HG03520 (cell line): ENCODE measurements around the gene HDAC4.
"Not testable (repeated sequence)": the region's sequence is repeated elsewhere in the genome, so short reads cannot be mapped to it uniquely, and the experiment has no call there.

ENCODE experiments used
- ATAC-seq: cut with Tn5 transposase; IDR thresholded peaks from one replicate; pipeline ENCODE4 v1.9.1; 2021; ENCODE audit warnings: mild to moderate bottlenecking, moderate library complexity; ENCODE audit not compliant: unreplicated experiment

The HDAC4 gene

GRCh38 chr2:239181074-239181902, 219.5 kb downstream of the HDAC4 start:
- no peak for ATAC-seq

- no peak for ATAC-seq
These were observed 220.2 kb downstream of the HDAC4 start for GRCh38 chr2:239180526-239181073.

DNA sequence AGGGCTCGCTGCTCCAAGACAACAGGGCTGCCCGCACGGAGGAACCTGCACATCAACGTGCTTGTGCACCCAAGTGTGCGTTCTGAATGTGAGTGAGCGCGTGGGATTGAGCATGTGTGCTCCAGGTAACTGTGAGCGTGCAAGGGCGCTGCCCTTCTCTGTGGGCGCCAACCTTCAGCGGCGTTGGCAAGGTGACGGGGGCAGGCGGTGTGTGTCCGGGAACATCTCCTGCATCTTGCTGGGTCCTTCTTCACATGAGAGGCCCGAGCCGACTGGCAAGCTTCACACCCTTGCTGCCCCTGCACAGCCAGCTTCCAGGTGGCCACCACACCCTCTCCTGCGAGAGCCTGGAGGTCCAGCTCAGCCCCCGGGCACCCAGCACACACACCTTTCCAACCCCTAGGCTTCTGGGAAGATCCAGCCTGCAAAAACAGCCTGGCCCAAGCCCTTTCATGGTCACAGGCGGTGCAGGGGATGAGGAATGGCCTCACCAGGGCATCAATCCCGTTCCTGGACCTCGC, 220.9 kb downstream of the HDAC4 start:
- ATAC-seq = no peak

DNA sequence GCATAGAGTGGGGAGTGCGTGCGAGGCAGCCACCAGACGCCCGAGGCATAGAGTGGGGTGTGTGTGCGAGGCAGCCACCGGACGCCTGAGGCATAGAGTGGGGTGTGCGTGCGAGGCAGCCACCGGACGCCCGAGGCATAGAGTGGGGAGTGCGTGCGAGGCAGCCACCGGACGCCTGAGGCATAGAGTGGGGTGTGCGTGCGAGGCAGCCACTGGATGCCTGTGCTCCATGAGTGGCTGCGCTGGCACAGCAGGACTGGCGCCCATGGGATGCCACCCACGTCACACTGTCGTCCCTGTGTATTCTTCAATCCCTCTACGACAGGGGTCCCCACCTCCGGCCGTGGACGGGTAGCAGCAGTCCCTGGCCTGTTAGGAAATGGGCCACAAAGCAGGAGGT, 221.9 kb downstream of the HDAC4 start:
- ATAC-seq = no peak

DNA sequence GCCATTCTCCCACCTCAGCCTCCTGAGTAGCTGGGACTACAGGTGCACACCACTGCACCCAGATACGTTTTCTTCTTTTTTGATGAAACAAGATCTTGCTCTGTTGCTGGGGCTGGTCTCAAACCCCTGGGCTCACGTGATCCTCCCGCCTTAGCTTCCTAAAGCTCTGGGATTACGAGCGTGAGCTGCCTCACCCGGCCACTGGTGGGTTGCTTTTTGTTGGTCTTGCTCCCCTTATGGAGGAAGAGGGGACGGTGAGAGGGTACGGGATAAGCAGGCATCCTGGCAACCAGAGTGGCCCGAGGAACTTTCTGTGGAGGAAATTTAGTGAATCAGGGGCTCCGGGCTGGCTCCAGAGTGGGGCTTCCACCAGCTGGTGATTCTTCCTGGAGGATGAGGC, 222.3 kb downstream of the HDAC4 start:
- no peak for ATAC-seq

- no peak for ATAC-seq
These were observed 222.9 kb downstream of the HDAC4 start for GRCh38 chr2:239177908-239178307.

- no peak for ATAC-seq
These were observed 223.5 kb downstream of the HDAC4 start for GRCh38 chr2:239177325-239177724.

- not testable (repeated sequence) for ATAC-seq
These were observed 224.5 kb downstream of the HDAC4 start for GRCh38 chr2:239176138-239176803.

- no peak for ATAC-seq
These were observed 225.6 kb downstream of the HDAC4 start for GRCh38 chr2:239175181-239175580.

GRCh38 chr2:239173301-239173700, 227.5 kb downstream of the HDAC4 start:
- ATAC-seq = no peak

- ATAC-seq = no peak
These were observed 229.2 kb downstream of the HDAC4 start for GRCh38 chr2:239171643-239172042.

DNA sequence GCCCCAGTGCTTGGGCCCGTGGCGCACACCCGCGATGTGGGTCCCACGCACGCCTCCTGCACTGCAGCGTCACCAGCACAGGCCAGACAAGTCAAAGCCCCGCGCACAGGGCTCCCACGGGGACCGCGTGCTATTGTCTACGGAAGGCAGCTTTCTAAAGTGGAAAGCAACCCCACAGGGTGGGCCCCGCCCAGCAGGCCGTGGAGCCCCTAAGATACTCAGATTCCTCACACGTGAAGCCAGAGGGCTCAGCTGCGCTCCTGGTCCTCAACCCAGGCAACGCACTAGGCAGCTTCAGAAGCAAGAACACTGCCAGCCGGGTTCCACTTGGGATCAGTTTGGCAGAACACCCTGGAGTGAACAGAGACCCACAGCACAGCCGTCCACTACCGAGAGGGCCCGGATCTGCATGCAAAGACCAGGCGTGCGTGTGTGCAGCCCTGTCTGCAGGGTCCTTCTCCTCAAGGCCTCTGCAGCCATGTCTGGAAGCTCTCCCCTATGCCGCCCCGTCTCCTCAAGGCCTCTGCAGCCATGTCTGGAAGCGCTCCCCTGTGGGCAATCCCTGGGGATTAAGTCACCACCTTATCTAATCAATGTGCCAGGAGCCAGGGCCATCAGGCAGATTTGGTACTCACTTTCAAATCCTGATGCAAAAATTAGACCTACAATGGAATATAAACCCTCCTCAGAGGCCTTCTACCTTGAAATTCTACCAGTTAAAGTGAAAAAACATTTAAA, 231.3 kb downstream of the HDAC4 start:
- no peak for ATAC-seq

GRCh38 chr2:239168575-239168974, 232.2 kb downstream of the HDAC4 start:
- ATAC-seq = no peak

DNA sequence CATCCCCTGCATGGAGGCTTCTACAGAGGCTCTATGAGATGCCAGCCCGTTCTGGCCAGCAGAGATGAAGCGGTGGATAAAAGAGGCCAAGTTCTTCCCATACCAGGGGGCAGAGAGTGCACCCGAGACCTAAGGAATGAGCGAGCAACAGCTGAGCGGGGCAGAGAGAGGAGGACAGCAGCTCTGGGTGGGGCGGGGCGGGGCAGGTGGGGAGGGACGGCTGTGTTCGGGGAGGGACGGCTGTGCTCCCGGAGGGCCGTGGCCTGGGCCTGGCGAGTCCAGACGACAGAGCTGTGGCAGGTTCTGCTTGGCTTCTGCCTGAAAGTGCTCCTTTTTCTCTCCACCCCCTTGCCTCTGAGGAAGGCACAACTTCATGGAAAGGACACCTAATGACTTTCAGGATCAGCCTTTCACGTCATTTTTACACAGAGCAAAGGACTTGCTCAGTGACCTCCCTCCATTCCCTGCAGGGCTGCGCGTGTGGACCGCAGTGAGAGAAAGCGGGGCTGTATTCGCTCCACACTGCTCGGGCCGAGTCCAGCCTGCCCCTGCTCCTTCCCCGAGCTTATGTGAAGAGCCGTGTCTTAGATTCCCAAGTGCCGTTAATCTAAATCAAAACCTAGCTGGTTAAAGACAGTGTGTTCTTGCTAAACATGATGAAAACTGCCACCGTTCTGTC, 232.9 kb downstream of the HDAC4 start:
- ATAC-seq = no peak

DNA sequence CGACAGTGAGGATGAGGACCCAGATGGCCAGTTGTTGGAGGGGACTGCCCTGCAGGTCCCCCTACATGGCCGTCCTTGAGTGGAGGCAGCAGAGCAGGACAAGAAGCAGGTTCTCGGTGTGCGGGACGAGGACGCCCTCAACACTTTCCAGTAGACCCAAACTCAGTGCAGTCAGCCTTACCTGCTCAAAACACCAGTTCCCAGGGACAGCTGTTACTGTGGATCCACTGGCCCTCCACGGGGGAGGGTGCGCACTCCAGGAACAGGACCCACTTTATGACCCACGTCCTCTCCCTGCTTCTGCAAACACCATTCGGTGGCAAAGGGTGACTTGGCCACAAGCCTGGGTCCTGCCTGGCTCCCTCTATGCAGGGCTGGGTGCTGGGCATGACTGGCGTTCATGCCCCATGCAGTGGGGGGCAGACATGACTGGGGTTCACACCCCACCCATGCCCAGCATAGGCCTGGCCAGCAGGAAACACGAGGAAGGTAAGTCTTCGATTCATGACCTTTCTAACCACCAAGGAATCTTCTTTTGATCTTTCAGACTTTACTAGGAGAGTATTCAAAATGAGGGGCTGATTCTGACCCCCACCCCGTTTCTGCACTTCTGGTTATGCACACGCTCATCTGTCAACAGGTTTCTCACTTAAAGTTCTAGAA, 233.7 kb downstream of the HDAC4 start:
- ATAC-seq = no peak

- ATAC-seq = no peak
These were observed 234.5 kb downstream of the HDAC4 start for GRCh38 chr2:239166201-239166834.

DNA sequence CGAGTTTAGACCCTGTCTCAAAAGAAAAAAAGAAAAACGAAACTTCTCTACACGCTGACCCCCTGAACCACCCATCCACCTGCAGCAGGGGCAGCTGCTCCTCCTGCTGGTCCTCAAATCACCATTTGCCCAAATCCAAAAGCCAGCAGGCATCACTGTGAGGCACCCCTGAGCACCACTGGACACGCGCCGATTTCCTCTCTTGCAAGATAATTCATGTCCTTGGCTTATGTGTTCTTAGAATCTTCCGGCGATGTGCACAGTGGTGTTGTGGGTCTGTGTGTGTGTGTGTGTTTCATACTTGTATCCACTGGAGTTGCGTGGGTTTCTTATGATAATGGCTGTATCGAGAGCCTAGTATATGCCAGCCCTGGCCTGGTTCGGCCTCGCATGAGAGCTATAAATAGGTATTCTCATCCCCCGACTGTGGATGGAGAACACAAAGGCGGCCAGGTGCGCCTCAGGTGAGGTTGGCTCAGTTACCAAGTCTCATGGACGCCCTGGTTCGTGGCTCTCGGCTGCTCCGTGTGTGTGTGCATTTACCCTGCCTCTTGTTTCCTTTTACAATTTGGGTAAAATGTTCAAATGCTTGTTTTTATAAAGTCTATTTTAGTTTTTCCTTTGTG, 235.5 kb downstream of the HDAC4 start:
- no peak for ATAC-seq

DNA sequence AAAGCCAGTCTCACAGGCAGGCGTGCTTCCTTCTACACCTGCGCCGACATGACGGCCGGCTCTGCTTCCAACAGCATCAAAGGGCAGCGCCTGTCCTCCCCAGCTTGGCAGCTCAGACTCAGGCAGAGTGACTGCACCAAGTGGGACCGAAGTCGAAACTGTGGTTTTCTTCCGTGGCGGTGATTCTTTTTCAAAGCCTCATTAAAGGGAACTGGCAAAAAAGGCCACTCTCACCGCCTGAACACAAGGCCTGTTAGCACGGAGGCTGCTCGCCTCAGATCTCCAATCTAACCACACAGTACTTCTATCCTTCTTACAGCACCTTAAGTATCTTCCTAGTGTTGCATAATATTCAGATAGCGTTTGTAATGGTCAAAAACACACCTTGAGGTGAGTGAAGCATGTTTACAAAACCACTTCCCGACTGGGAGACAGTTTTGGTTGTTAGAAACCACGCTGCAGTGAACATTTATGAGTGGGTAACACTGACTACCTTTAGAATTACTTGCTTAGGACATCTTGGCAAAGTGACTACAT, 236.4 kb downstream of the HDAC4 start:
- no peak for ATAC-seq
